SK-N-SH treated with all-trans-retinoic acid at 6 μM for 48 hours (cell line): ENCODE data around the gene STAB2.

Experiments used
- ARNTL ChIP-seq: fragments of 450-650 bp; formaldehyde crosslinking; IDR thresholded peaks from 2 replicates; pipeline ENCODE4 v1.5.0; 2020; ENCODE audit warnings: low read depth, mild to moderate bottlenecking, moderate library complexity, borderline replicate concordance
- ESRRG ChIP-seq: fragments of 250-450 bp; sonication (Bioruptor Pico); IDR thresholded peaks from 2 replicates; pipeline ENCODE4 v1.6.1; 2021; ENCODE audit warnings: mild to moderate bottlenecking
- GLIS3 ChIP-seq: fragments of 250-450 bp; sonication (Bioruptor Pico); IDR thresholded peaks from 2 replicates; pipeline ENCODE4 v1.5.0; 2020; ENCODE audit warnings: mild to moderate bottlenecking, moderate library complexity
- RARB ChIP-seq: fragments of 250-450 bp; sonication (Bioruptor Pico); IDR thresholded peaks from 2 replicates; pipeline ENCODE4 v1.8.0; 2021; ENCODE audit warnings: mild to moderate bottlenecking, moderate library complexity
- ZC3H10 ChIP-seq: fragments of 250-450 bp; sonication (Bioruptor Pico); IDR thresholded peaks from 2 replicates; pipeline ENCODE4 v1.5.1; 2021; ENCODE audit warnings: mild to moderate bottlenecking, moderate library complexity
- ZFP3 ChIP-seq: fragments of 250-450 bp; sonication (Bioruptor Pico); IDR thresholded peaks from 2 replicates; pipeline ENCODE4 v1.5.0; 2020; ENCODE audit warnings: mild to moderate bottlenecking, moderate library complexity
- ZFP30 ChIP-seq: fragments of 450-650 bp; formaldehyde crosslinking; IDR thresholded peaks from 2 replicates; pipeline ENCODE4 v1.5.0; 2022; ENCODE audit warnings: mild to moderate bottlenecking, moderate library complexity
- ZNF70 ChIP-seq: fragments of 450-650 bp; formaldehyde crosslinking; IDR thresholded peaks from 2 replicates; pipeline ENCODE4 v1.5.0; 2020; ENCODE audit warnings: mild to moderate bottlenecking, moderate library complexity
- TF ChIP-seq, protein P1 (sequence below): fragments of 250-450 bp; sonication (Bioruptor Pico); IDR thresholded peaks from 2 replicates; pipeline ENCODE4 v1.8.0; 2020; ENCODE audit warnings: mild to moderate bottlenecking, moderate library complexity, borderline replicate concordance
- TF ChIP-seq, protein P2 (sequence below): fragments of 250-450 bp; sonication (Bioruptor Pico); IDR thresholded peaks from 2 replicates; pipeline ENCODE4 v1.5.1; 2021; ENCODE audit warnings: mild to moderate bottlenecking, moderate library complexity

DNA sequence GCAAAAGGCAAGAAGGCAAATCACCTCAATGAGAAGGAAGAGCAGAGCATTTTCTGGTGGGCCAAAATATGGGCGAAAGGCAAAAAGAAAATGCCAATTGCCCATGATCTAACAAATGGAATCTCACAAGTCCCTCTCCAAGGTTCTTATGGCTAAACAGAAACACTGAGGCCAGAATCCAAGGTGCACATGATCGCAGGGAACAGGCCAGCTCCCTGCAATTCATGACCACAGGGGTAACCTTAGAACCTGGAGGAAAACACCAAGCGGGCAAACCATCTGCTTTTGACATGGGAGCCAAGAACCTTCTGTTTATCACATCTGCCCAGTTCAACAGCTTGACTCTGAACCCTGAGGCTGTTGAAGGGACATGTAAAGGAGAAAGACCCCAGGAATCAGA, 193.9 kb downstream of the STAB2 start:
- TF ChIP-seq GLIS3 (CRISPR knock-in tag) (no peak), ESRRG (CRISPR knock-in tag) (no peak), ZNF70 (CRISPR knock-in tag) (no peak), ZC3H10 (no peak), ZFP30 (CRISPR knock-in tag) (no peak), ARNTL (CRISPR knock-in tag) (no peak), ZFP3 (no peak), RARB (CRISPR knock-in tag) (no peak)
- TF ChIP-seq, protein P1, sequence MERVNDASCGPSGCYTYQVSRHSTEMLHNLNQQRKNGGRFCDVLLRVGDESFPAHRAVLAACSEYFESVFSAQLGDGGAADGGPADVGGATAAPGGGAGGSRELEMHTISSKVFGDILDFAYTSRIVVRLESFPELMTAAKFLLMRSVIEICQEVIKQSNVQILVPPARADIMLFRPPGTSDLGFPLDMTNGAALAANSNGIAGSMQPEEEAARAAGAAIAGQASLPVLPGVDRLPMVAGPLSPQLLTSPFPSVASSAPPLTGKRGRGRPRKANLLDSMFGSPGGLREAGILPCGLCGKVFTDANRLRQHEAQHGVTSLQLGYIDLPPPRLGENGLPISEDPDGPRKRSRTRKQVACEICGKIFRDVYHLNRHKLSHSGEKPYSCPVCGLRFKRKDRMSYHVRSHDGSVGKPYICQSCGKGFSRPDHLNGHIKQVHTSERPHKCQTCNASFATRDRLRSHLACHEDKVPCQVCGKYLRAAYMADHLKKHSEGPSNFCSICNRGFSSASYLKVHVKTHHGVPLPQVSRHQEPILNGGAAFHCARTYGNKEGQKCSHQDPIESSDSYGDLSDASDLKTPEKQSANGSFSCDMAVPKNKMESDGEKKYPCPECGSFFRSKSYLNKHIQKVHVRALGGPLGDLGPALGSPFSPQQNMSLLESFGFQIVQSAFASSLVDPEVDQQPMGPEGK (CRISPR knock-in tag) = no peak
- TF ChIP-seq, protein P2, sequence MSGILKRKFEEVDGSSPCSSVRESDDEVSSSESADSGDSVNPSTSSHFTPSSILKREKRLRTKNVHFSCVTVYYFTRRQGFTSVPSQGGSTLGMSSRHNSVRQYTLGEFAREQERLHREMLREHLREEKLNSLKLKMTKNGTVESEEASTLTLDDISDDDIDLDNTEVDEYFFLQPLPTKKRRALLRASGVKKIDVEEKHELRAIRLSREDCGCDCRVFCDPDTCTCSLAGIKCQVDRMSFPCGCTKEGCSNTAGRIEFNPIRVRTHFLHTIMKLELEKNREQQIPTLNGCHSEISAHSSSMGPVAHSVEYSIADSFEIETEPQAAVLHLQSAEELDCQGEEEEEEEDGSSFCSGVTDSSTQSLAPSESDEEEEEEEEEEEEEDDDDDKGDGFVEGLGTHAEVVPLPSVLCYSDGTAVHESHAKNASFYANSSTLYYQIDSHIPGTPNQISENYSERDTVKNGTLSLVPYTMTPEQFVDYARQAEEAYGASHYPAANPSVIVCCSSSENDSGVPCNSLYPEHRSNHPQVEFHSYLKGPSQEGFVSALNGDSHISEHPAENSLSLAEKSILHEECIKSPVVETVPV (CRISPR knock-in tag) = no peak
